OCI-LY3 (cell line): ENCODE data around the gene PREP.

ENCODE experiments used
- CTCF ChIP-seq: fragments of 200-600, 300-600 bp; sonication (generic); IDR thresholded peaks from 2 replicates; pipeline ENCODE4 v1.5.1; 2014; ENCODE audit warnings: antibody characterized with exemption, low read length, low read depth
- EZH2phosphoT487 ChIP-seq: fragments of 200-600 bp; shearing (Covaris generic); IDR thresholded peaks from 2 replicates; pipeline ENCODE4 v1.6.1; 2018; ENCODE audit warnings: antibody characterized with exemption, mixed run types, low read depth

- no peak for TF ChIP-seq CTCF
- TF ChIP-seq EZH2phosphoT487 = no peak
Measured at GRCh38 chr6:105276374-105276773, 126.5 kb downstream of the PREP start.
